ENCODE measurements around the gene TMEM209.
"Not testable (repeated sequence)": the region's sequence is repeated elsewhere in the genome, so short reads cannot be mapped to it uniquely, and the experiment has no call there.

TMEM209 gene

GRCh38 chr7:130162196-130162595, 43.0 kb downstream of the TMEM209 start:
- DNase-seq (ENCODE audit: low read depth in 2 of 2): no peak

DNA sequence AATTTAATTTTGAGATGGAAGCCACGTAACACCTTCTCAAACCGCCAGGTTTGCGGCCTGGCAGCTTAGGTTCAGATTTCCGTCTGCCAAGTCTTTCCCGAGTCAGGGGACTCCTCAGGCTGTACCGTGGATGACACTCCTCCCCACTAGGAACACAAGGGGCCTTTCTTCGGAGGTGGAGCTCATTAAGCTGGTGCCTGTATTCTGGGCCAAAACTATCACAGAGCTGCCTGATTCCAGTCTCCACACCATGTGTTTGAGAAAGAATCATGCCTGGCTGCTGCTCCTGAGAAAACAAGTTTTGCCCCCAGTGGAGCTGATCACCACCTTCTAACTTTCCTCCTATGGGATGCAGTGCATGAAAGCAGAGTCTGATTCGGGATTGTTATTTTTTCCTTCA, 44.8 kb downstream of the TMEM209 start:
- no peak for DNase-seq (ENCODE audit: low read depth in 2 of 2)

- no peak for DNase-seq (ENCODE audit: low read depth in 2 of 2)
Observed at GRCh38 chr7:130160023-130160422, 45.2 kb downstream of the TMEM209 start.

DNA sequence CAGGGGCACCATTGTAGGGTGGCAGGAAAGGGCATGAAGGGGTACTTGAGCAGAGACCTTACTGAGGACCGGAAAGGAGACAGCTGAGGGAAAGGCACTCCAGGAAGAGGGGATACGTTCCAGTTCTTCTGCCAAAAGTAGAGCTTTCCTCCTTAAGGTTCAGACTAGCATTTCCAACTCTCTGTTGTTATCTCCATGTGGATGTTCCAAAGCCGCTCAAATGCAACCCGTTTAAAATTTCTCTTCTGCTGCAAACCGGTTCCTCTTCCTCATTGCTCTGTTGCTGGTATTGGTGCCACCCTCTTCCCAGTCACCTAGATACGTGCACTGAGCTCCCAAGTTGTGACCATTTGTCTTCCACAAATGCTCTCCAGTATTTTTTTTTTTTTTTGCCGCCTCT, 47.5 kb downstream of the TMEM209 start:
- no peak for DNase-seq (ENCODE audit: low read depth in 2 of 2)

DNA sequence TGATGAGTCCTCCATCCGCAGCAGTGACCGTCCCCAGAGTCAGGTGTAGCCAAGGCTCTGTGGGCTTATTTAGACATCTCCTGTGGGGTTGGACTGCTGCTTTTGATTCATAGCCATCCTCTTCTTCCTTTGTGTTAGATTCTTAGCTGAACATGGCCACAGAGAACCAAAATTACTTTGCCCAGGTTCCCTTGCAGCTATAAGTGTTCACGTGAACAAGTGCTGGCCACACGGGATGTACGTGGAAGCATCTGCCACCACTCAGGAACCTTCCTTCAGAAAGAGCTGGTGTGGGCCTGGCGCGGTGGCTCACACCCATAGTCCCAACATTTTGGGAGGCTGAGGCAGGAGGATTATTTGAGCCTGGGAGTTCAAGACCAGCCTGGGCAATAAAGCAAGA, 49.1 kb downstream of the TMEM209 start:
- no peak for DNase-seq (ENCODE audit: low read depth in 2 of 2)

GRCh38 chr7:130154501-130155317, 50.5 kb downstream of the TMEM209 start:
- DNase-seq (ENCODE audit: low read depth in 2 of 2): no peak

GRCh38 chr7:130154131-130154500, 51.1 kb downstream of the TMEM209 start:
- no peak for DNase-seq (ENCODE audit: low read depth in 2 of 2)

DNA sequence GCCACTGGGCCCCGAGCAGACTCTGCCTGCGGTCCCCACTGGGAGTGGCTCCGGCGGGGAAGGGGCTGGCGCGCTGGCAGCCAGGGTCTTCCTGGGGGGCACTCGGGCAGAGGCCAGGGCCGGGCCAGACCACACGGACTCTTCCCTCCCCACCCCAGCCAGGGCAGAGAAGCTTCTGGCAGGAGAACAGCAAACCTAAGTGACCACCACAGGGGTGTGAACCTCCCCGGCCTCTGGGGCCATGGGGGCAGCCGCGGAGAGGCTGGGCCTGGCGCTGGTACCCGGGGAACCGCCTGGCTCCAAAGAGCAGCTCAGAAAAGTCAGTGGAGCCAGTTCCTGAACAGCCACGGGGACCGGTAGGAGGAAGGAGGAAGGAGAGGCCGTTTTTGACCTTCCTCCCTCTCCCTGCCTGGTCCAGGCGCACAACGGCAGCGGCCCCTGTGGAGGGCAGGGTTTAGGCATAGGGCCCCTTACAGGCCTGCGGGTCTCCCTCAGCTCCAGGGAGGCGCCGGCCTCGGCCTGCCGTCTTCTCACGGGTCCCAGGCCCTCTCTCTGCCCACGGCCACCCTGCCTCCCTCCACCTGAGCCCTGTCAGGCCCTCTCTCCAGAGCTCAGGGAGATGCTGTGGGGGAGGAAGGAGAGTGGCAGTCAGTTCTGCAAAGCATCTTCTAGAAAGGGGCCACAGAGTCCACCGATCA, 51.8 kb downstream of the TMEM209 start:
- DNase-seq (ENCODE audit: low read depth in 2 of 2): no peak

- no peak for DNase-seq (ENCODE audit: low read depth in 2 of 2)
Observed at GRCh38 chr7:130152493-130153210, 52.6 kb downstream of the TMEM209 start.

DNA sequence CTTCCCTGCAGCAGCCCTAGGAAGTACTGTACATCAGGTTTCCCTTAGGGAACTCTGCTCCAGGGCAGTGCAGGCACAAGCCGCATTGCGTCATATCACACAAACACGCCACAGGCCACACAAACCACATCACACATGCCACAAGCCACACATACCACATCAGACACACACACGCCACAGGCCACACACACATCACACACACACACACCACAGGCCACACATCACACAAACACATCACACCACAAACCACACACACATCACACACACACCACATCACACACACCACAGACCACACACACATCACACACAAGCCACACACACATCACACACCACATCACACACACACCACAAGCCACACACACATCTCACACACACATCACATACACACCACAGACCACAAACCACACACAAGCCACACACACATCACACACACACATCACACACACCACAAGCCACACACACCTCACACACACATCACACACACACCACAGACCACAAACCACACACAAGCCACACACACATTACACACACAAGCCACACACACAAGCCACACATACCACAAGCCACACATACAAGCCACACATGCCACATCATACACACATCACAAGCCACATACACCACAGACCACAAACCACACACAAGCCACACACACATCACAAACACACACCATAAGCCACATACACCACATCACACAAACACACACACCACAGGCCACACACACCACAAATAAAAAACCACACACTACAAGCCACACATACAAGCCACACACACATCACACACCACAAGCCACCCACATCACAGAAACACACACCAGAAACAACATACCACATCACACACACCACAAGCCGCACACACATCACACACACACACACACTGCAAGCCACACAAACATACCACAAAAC, 53.4 kb downstream of the TMEM209 start:
- peak in 1 of 2 donors; percentile 10 for DNase-seq (ENCODE audit: low read depth in 2 of 2)

DNA sequence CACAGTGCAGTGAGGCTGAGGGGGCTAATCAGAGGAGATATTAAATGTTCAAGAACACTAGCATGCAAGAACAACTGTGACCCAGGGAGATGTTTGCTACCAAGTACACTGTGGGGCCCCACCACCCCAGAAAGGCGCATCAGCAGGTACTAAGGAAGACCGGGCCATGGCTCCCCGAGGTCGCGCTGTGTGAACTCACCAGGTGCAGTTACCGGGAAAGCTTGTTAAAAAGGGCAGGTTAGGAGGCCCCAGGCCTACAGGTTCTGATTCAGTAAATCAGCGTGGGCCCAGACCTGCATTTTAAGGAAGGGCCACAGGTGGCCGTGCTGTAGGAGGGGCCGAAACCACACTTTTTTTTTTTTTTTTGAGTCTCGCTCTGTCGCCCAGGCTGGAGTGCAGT, 54.6 kb downstream of the TMEM209 start:
- DNase-seq (ENCODE audit: low read depth in 2 of 2): no peak

GRCh38 chr7:130149281-130150139, 55.7 kb downstream of the TMEM209 start:
- no peak for DNase-seq (ENCODE audit: low read depth in 2 of 2)

DNA sequence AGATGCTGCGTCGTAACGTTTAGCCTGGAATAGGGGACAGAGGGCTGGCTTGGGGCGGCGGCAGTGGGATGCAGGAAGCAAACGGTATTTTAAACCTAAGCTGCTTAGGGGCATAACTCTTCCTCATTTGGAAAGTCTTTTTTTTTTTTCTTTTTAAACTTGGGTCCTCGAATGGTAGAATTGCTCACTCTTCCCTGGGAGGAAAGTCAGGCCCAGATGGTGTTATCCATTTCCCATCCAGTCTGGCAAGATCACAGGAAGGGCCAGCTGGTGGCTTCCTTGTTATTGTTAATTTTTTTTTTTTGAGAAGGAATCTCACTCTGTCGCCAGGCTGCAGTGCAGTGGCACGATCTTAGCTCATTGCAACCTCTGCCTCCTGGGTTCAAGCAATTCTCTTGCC, 56.6 kb downstream of the TMEM209 start:
- no peak for DNase-seq (ENCODE audit: low read depth in 2 of 2)

GRCh38 chr7:130147710-130148325, 57.4 kb downstream of the TMEM209 start:
- no peak for DNase-seq (ENCODE audit: low read depth in 2 of 2)

DNA sequence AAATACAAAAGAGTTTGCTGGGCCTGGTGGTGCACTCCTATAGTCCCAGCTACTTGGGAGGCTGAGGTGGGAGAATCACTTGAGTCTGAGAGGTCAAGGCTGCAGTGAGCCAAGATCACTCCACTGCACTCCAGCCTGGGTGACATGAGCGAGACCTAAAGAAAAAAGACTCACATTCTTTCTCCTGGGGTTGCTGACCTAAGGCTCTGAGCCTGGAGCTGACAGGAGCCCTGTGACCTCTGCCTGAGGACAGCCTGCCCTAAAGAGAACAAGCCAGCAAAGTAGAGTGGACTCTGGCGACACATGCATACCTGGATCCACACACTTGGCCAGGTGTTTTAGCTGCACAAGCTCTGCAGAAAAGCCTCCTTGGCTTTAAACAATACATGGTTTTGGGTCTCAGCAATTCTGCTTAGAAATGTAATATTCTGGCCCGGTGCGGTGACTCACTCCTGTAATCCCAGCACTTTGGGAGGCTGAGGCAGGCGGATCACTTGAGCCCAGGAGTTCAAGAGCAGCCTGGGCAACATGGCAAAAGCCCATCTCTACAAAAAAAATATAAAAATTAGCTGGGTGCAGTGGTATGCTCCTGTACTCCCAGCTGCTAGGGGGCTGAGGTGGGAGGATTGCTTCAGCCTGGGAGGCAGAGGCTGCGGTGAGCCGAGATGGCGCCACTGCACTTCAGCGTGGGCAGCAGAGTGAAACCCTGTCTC, 58.4 kb downstream of the TMEM209 start:
- no peak for DNase-seq (ENCODE audit: low read depth in 2 of 2)

- DNase-seq (ENCODE audit: low read depth in 2 of 2): not testable (repeated sequence)
Observed at GRCh38 chr7:130146142-130146541, 59.1 kb downstream of the TMEM209 start.

DNA sequence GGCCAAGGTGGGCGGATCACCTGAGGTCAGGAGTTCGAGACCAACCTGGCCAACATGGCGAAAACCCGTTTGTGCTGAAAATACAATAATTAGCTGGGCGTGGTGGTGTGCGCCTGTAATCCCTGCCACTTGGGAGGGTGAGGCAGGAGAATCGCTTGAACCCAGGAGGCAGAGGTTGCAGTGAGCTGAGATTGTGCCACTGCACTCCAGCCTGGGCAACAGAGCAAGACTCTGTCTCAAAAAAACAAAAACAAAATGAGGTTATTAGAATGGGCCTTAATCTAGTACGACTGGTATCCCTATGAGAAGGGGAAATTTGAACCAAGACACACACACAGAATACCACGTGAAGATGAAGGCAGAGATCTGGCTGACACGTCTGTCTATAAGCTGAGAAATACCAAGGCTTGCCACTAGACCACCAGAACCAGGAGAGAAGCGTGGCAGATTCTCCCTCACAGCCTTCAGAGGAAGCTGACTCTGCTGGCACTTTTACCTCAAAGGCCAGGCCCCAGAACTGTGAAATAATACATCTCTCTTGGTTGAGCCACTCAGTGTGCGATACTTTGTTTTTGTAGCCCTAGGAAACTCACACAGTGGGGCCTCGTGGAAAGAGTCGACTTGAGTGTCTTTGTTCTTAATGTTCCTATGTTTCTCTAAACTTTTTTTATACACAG, 59.6 kb downstream of the TMEM209 start:
- no peak for DNase-seq (ENCODE audit: low read depth in 2 of 2)

- no peak for DNase-seq (ENCODE audit: low read depth in 2 of 2)
Observed at GRCh38 chr7:130144312-130145171, 60.7 kb downstream of the TMEM209 start.
